GM18951 (cell line): Measurements from ENCODE around the gene SLC4A4.

Experiments
- POLR2A ChIP-seq: IDR thresholded peaks from 4 replicates; pipeline ENCODE4 v1.6.1; 2011; ENCODE audit warnings: mild to moderate bottlenecking; ENCODE audit not compliant: insufficient read length, insufficient read depth; ENCODE audit errors: extremely low read depth
- in situ Hi-C: fragments of 300-500 bp; cut with MboI; formaldehyde crosslinking; loops from one replicate; pipeline ENCODE4 v1.12.0; 2022; ENCODE audit warnings: low sequenced_read_pairs, mixed read lengths, inconsistent platforms; ENCODE audit not compliant: unreplicated experiment

SLC4A4 gene

GRCh38 chr4:71446479-71447081 lies 107.8 kb downstream of the SLC4A4 start:
- in situ Hi-C loops, result no loop called here

GRCh38 chr4:71449040-71449439 lies 110.2 kb downstream of the SLC4A4 start:
- no peak for TF ChIP-seq POLR2A
- in situ Hi-C loops, result no loop called here

More at GRCh38 chr4:71446479-71447081, 107.8 kb downstream of the SLC4A4 start:
- TF ChIP-seq POLR2A, result no peak

DNA sequence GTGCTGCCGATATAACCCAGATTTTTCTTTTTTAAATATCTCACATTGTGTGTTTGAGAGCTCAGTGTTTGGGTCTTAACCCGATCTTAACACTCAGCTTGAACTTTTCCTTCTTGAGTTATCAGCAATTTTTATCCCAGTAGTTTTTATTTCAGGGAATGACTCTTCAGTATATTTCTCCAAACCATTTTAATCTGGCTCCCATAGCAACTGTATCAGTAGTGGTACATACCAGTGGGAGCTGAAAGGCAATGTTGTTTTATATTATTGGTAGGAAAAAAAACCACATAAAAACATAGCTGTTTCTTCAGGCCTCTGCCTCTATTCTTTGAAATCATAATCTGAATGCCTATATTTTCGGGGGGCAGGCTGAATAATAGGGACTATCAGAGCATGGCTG lies 111.1 kb downstream of the SLC4A4 start:
- in situ Hi-C loops, result no loop called here
- no peak for TF ChIP-seq POLR2A

- in situ Hi-C loops, result no loop called here
- TF ChIP-seq POLR2A, result no peak
Observed at GRCh38 chr4:71453531-71453930, 114.7 kb downstream of the SLC4A4 start.

- TF ChIP-seq POLR2A, result no peak
- in situ Hi-C loops, result no loop called here
Observed at GRCh38 chr4:71456841-71457240, 118.0 kb downstream of the SLC4A4 start.

DNA sequence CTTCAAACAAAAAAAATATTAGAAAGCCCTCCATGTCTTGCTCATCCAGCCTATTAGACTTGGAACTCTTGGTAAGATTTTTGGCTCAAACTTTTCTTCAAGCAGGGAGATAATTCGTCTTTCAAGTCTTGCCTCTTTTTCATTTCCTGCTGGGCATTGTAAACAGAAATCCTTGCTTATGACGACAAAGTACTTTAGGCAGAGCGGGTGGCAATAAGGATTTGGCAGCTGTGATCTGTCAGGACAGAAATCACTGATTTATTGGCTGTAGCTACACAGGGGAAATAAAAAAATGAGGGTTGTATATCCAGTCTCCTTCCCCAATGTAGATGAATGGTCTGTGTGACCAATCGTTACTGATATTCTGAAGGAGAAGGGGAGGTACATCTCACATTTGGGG lies 121.6 kb downstream of the SLC4A4 start:
- TF ChIP-seq POLR2A, result no peak
- in situ Hi-C loops, result no loop called here

DNA sequence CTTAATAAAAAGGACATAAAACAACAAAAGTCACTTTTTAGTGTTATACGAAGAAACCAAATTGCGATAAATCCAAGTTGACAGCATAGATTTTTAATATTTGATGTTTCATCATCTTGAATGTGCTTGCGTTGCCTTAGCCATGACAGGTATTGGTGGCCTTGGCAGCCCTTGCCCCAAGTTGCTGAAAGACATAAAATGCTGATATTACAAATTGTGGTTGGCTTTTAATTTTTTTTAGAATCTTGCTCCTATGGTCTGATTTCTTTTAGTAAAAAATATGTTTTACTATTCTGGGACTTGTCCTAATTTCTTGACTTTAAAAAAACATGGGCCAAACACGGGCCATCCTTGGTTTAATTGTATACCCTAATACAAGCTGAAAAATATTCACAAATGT lies 122.6 kb downstream of the SLC4A4 start:
- no peak for TF ChIP-seq POLR2A
- in situ Hi-C loops, result no loop called here

GRCh38 chr4:71466775-71467174 lies 128.0 kb downstream of the SLC4A4 start:
- TF ChIP-seq POLR2A, result no peak
- in situ Hi-C loops, result no loop called here

GRCh38 chr4:71468116-71468710 lies 129.4 kb downstream of the SLC4A4 start:
- no peak for TF ChIP-seq POLR2A
- in situ Hi-C loops, result no loop called here

- no peak for TF ChIP-seq POLR2A
- in situ Hi-C loops, result no loop called here
Observed at GRCh38 chr4:71469541-71469940, 130.7 kb downstream of the SLC4A4 start.

GRCh38 chr4:71470524-71470923 lies 131.7 kb downstream of the SLC4A4 start:
- in situ Hi-C loops, result no loop called here

GRCh38 chr4:71472946-71473345 lies 134.1 kb downstream of the SLC4A4 start:
- in situ Hi-C loops, result no loop called here
- TF ChIP-seq POLR2A, result no peak

More at GRCh38 chr4:71470524-71470923, 131.7 kb downstream of the SLC4A4 start:
- TF ChIP-seq POLR2A, result no peak

DNA sequence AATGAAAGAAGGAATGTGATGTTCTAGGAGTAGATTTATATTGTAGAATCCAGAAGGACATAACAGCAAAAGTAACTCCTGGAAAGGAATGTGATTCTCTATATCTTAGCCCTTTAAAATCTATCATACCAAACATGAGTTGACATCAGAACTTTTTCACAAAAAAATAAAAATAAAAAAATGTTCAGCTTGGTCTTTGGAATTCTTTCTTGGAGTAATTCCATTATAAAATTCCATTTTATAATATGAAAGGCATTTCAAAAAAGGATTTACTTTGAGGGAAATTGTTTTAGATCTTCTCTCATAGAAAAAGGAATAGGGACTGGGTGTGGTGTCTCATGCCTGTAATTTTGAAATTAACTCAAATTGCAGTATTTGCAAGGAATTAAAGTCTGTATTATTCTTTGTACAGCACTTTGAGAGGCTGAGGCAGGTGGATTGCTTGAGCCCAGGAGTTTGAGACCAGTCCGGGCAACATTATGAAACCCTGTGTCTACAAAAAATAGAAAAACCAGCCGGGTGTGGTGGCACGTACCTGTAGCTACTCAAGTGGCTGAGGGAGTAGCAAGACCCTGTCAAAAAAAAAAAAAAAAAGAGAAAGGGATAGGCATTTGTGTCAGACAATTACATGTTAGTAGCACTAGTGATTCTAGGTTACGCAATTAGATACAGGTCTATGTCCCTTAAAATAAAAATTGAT lies 134.9 kb downstream of the SLC4A4 start:
- in situ Hi-C loops, result no loop called here
- TF ChIP-seq POLR2A, result no peak

- in situ Hi-C loops, result no loop called here
- TF ChIP-seq POLR2A, result no peak
Observed at GRCh38 chr4:71474731-71475130, 135.9 kb downstream of the SLC4A4 start.
